AG04450 (cell line): ENCODE data around the gene PAF1. TPM values are rescaled to one million over a fixed set of nuclear protein-coding genes. Genes with fewer than 3 reads are reported as not detected.

ENCODE experiments used
- CTCF ChIA-PET: fragments of 300-600, 350-600 bp; formaldehyde crosslinking; extraction: SDS; loops from one replicate; lab custom pipeline; 2022; ENCODE audit warnings: antibody characterized with exemption, inconsistent platforms; lab: Charles Lee
- POLR2A ChIA-PET: fragments of 350-600 bp; formaldehyde crosslinking; extraction: SDS; loops from one replicate; lab custom pipeline; 2021; ENCODE audit warnings: antibody characterized with exemption, inconsistent platforms; lab: Yijun Ruan, JAX
- DNase-seq: peaks from one replicate; pipeline ENCODE4 v3.0.0-alpha.2; 2011; ENCODE audit warnings: low read depth, low spot score
- H3K27ac ChIP-seq: one replicate; pipeline ENCODE4 v1.5.1; 2012; ENCODE audit warnings: low read depth, low read length, control low read depth
- H3K27me3 ChIP-seq: one replicate; pipeline ENCODE4 v1.6.0; 2012; ENCODE audit warnings: low read length; ENCODE audit not compliant: control insufficient read depth, insufficient read depth
- H3K4me3 ChIP-seq: 2 replicates; pipeline ENCODE4 v1.5.1; 2011; ENCODE audit warnings: mild to moderate bottlenecking, low read depth, low read length, control low read depth
- H3K9me3 ChIP-seq: 2 replicates; pipeline ENCODE4 v1.5.1; 2012; ENCODE audit warnings: low read length; ENCODE audit not compliant: control insufficient read depth, insufficient read depth
- CTCF ChIP-seq: IDR thresholded peaks from 2 replicates; pipeline ENCODE4 v1.5.1; 2011; ENCODE audit warnings: low read depth, low read length, control low read depth, inconsistent platforms
- polyA plus RNA-seq: library from polyadenylated mRNA; depleted of rRNA; stranded (reverse); fragments of >200 nt; gene quantifications from 2 replicates; pipeline ENCODE4 v1.2.3, GENCODE V29; 2011

Gene PAF1
- polyA plus RNA-seq, 1 experiment, result 60.5 TPM

GRCh38 chr19:39362682-39363657 is 27.9 kb downstream of the PAF1 start:
- Histone ChIP-seq H3K27ac (peak overlapping the region; percentile 86), H3K27me3 (no peaks in the 10 kb centered on the region), H3K9me3 (no peaks in the 10 kb centered on the region), H3K4me3 (no peak overlapping the region)
- ChIA-PET CTCF (interaction anchor here (0.9 to 1.7 kb wide), 2 partner anchors 21 to 35 kb away, joined by 3 to 12 read pairs; partner anchors contain the start of gene SAMD4B), POLR2A (interaction anchor here (0.6 kb wide), 1 partner anchor 76 kb away, joined by 4 read pairs; no protein-coding TSS in a partner anchor)
- DNase-seq, result no peak
- no peak for TF ChIP-seq CTCF

GRCh38 chr19:39360599-39360998 is 30.3 kb downstream of the PAF1 start:
- Histone ChIP-seq H3K27ac (no peak overlapping the region), H3K4me3 (no peak overlapping the region), H3K9me3 (no peaks in the 10 kb centered on the region; the same call in 1 of the 2 replicates), H3K27me3 (no peaks in the 10 kb centered on the region)
- DNase-seq, result no peak
- POLR2A ChIA-PET, result no interaction called here
- CTCF ChIA-PET, result no interaction called here
- TF ChIP-seq CTCF, result no peak

GRCh38 chr19:39359026-39359425 is 31.9 kb downstream of the PAF1 start:
- no peak for TF ChIP-seq CTCF
- Histone ChIP-seq H3K4me3 (no peak overlapping the region), H3K27me3 (no peaks in the 10 kb centered on the region), H3K27ac (no peak overlapping the region), H3K9me3 (no peaks in the 10 kb centered on the region; the same call in 1 of the 2 replicates)
- POLR2A ChIA-PET, result no interaction called here
- no peak for DNase-seq
- CTCF ChIA-PET, result no interaction called here

GRCh38 chr19:39356647-39357046 is 34.3 kb downstream of the PAF1 start:
- no peak for TF ChIP-seq CTCF
- no peak for DNase-seq
- Histone ChIP-seq H3K9me3 (no peaks in the 10 kb centered on the region; the same call in 1 of the 2 replicates), H3K4me3 (no peak overlapping the region), H3K27ac (no peak overlapping the region), H3K27me3 (no peaks in the 10 kb centered on the region)
- POLR2A ChIA-PET, result no interaction called here
- CTCF ChIA-PET, result interaction anchor here (1.0 kb wide), 1 partner anchor 14 kb away, joined by 4 read pairs; the partner anchor contains the start of gene SAMD4B

- H3K4me3 ChIP-seq, result no peak overlapping the region
- H3K9me3 ChIP-seq, result no peaks in the 10 kb centered on the region; the same call in 1 of the 2 replicates
- H3K27me3 ChIP-seq, result no peaks in the 10 kb centered on the region
- no peak for TF ChIP-seq CTCF
- ChIA-PET CTCF (interaction anchor here (1.0 kb wide), 1 partner anchor 14 kb away, joined by 4 read pairs; the partner anchor contains the start of gene SAMD4B), POLR2A (no interaction called here)
- DNase-seq, result no peak
- no peak overlapping the region for H3K27ac ChIP-seq
Measured at GRCh38 chr19:39356073-39356472, 34.8 kb downstream of the PAF1 start.
